Right forelimb (tissue), 1 donor: ENCODE results near the gene CYP4F12.
"Not testable (repeated sequence)": the region's sequence is repeated elsewhere in the genome, so short reads cannot be mapped to it uniquely, and the experiment has no call there.

Experiments used
- DNase-seq: peaks from one replicate; pipeline ENCODE4 v3.0.0-alpha.2; 2018

The CYP4F12 gene

GRCh38 chr19:15672580-15673175 is at the start of gene CYP4F12:
Gene CYP4F12 (plus strand): TSS chr19:15673087. CDS start chr19:15673530, 443 bp downstream.
- DNase-seq: peak; percentile 50

GRCh38 chr19:15623711-15624318 is 49.1 kb upstream of the CYP4F12 start:
- no peak for DNase-seq

- no peak for DNase-seq
Observed at GRCh38 chr19:15628236-15629002, 44.5 kb upstream of the CYP4F12 start.

- peak; percentile 84 for DNase-seq
Observed at GRCh38 chr19:15629003-15629880, 43.6 kb upstream of the CYP4F12 start.

GRCh38 chr19:15631817-15632216 is 41.1 kb upstream of the CYP4F12 start:
- DNase-seq: no peak

GRCh38 chr19:15633082-15633835 is 39.6 kb upstream of the CYP4F12 start:
- no peak for DNase-seq

- DNase-seq: no peak
Observed at GRCh38 chr19:15634105-15634504, 38.8 kb upstream of the CYP4F12 start.

GRCh38 chr19:15635016-15635805 is 37.7 kb upstream of the CYP4F12 start:
- DNase-seq: no peak

- DNase-seq: no peak
Observed at GRCh38 chr19:15636026-15636425, 36.9 kb upstream of the CYP4F12 start.

GRCh38 chr19:15639596-15639995 is 33.3 kb upstream of the CYP4F12 start:
- DNase-seq: no peak

GRCh38 chr19:15640294-15640903 is 32.5 kb upstream of the CYP4F12 start, which contains the start of gene CYP4F3:
Gene CYP4F3 (plus strand): TSS chr19:15640897. CDS start chr19:15641416, 519 bp downstream.
- no peak for DNase-seq

GRCh38 chr19:15640904-15641597 is 31.8 kb upstream of the CYP4F12 start:
- DNase-seq: no peak

- DNase-seq: no peak
Observed at GRCh38 chr19:15641901-15642491, 30.9 kb upstream of the CYP4F12 start.

GRCh38 chr19:15642807-15643206 is 30.1 kb upstream of the CYP4F12 start:
- DNase-seq: no peak

GRCh38 chr19:15643387-15643786 is 29.5 kb upstream of the CYP4F12 start:
- no peak for DNase-seq

GRCh38 chr19:15644066-15644741 is 28.7 kb upstream of the CYP4F12 start:
- DNase-seq: no peak

- no peak for DNase-seq
Observed at GRCh38 chr19:15644816-15645215, 28.1 kb upstream of the CYP4F12 start.

GRCh38 chr19:15649526-15649925 is 23.4 kb upstream of the CYP4F12 start:
- no peak for DNase-seq

GRCh38 chr19:15650123-15650522 is 22.8 kb upstream of the CYP4F12 start:
- not testable (repeated sequence) for DNase-seq
